ENCODE data around the gene IL12RB1.
"Not testable (repeated sequence)": the region's sequence is repeated elsewhere in the genome, so short reads cannot be mapped to it uniquely, and the experiment has no call there.

IL12RB1 gene

DNA sequence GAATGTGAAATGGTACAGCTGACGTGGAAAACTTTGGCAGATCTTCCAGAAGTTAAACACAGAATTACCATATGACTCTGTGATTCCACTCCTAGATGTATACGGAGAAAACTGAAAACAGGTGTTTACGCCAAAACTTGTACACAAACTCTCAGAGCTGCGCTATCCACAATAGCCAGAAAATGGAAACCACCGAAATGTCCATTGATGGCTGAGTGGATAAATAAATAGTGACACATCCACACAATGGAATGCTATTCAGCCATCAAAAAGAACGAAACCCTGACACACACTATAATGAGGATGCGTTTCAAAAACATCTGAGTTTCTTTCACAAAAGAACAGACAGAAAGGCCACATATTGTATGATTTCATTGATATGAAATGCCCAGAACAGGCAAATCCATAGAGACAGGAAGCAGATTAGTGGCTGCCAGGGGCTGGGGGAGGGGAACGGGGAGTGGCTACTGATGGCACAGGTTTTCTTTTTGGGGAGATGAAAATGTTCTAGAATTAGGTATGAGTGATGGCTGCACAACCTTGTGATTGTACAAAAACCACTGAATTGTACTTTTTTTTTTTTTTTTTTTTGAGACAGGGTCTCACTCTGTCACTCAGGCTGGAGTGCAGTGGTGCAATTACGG lies 33.0 kb downstream of the IL12RB1 start:
- peaks cover 4% of the 10 kb centered on the region for H3K27me3 ChIP-seq (ENCODE audit: control insufficient read depth, insufficient read depth, low read length)
- no peaks in the 10 kb centered on the region for H3K36me3 ChIP-seq (ENCODE audit: control insufficient read depth, insufficient read depth, low read length)
- no peak overlapping the region for H3K9ac ChIP-seq (ENCODE audit: low read length)
- H3K4me3 ChIP-seq (ENCODE audit: low read length) = no peak overlapping the region
- H3K4me1 ChIP-seq (ENCODE audit: control insufficient read depth, insufficient read depth, low read length) = peaks cover 29% of the 10 kb centered on the region
- H3K9me3 ChIP-seq (ENCODE audit: control insufficient read depth, low read length) = no peaks in the 10 kb centered on the region

DNA sequence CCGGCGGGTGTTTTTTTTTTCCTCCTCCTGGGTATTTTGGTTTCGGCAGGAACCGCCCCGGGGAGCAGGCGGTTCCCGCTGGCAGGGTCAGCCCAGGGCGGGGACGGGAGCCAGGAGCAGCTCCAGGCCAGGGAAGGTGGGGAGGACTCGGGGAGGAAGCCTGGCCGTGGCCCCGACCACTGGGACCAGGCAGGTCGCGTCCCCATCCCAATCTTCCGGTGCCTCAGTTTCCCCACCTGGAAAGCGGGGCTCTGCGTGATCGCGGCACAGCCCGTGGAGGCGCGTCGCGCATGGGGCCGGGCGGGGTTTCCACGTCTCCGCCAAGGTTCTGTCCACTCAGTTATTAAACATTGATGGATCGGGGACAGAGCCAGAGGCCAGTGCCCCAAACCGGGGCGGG lies 34.8 kb downstream of the IL12RB1 start:
- no peak overlapping the region for H3K4me3 ChIP-seq (ENCODE audit: low read length)
- H3K9me3 ChIP-seq (ENCODE audit: control insufficient read depth, low read length) = no peaks in the 10 kb centered on the region
- no peaks in the 10 kb centered on the region for H3K36me3 ChIP-seq (ENCODE audit: control insufficient read depth, insufficient read depth, low read length)
- peaks cover 23% of the 10 kb centered on the region for H3K4me1 ChIP-seq (ENCODE audit: control insufficient read depth, insufficient read depth, low read length)
- peak overlapping the region; percentile 15 for H3K9ac ChIP-seq (ENCODE audit: low read length)
- H3K27me3 ChIP-seq (ENCODE audit: control insufficient read depth, insufficient read depth, low read length) = peaks cover 4% of the 10 kb centered on the region

DNA sequence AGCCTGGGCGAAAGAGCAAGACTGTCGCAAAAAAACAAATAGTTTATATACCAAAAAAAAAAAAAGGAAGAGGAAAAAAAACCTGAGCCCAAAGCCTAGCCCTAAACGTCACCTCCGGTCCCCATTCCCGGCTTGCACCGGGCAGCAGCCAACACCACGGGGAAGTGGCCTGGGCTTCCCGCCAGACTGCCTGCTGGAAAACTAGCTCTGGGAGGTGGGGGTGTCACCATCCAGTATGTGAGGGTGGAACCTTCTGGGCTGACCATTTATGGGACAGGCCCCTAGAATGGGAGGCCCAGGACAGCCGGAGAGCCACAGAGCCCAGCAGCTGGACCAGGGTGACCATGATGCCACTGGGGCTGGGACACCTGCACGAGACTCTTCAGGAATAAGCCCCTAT lies 37.3 kb downstream of the IL12RB1 start:
- no peak overlapping the region for H3K9ac ChIP-seq (ENCODE audit: low read length)

DNA sequence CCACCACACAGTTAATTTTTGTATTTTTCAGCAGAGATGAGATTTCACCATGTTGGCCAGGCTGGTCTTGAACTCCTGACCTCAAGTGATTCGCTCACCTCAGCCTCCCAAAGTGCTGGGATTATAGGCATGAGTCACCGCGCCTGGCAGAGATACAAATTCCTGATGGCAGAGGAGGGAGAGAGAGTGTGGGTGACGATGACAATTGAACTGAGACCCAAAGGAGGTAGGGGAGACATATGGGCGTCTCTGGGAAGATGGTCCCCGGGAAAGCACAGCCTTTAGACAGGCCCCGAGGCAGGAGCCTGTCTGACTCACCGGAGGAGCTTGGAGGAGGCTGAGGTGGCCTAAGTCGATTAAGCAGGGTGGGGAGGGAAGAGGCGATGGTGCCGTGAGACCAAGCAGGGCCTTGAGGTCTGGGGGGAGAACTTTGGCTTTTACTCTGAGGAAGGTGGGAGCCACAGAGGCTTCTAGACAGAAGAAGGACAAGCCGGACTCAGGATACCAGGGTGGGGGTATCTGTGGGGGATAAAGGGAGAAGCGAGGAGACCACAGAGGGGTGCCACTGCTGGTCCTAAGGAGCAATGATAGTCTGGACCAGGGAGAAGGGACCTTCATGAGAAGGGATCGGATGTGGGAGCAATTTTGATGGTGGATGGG lies 40.5 kb downstream of the IL12RB1 start:
- Histone ChIP-seq H3K36me3 (ENCODE audit: control insufficient read depth, insufficient read depth, low read length) (no peaks in the 10 kb centered on the region), H3K9ac (ENCODE audit: low read length) (no peak overlapping the region), H3K9me3 (ENCODE audit: control insufficient read depth, low read length) (no peaks in the 10 kb centered on the region), H3K27me3 (ENCODE audit: control insufficient read depth, insufficient read depth, low read length) (no peaks in the 10 kb centered on the region), H3K4me1 (ENCODE audit: control insufficient read depth, insufficient read depth, low read length) (peaks cover 25% of the 10 kb centered on the region), H3K4me3 (ENCODE audit: low read length) (no peak overlapping the region)

More for the DNA sequence above, 37.3 kb downstream of the IL12RB1 start:
- Histone ChIP-seq H3K4me3 (ENCODE audit: low read length) (no peak overlapping the region), H3K9me3 (ENCODE audit: control insufficient read depth, low read length) (no peaks in the 10 kb centered on the region), H3K36me3 (ENCODE audit: control insufficient read depth, insufficient read depth, low read length) (no peaks in the 10 kb centered on the region), H3K27me3 (ENCODE audit: control insufficient read depth, insufficient read depth, low read length) (peaks cover 4% of the 10 kb centered on the region), H3K4me1 (ENCODE audit: control insufficient read depth, insufficient read depth, low read length) (peaks cover 34% of the 10 kb centered on the region)

DNA sequence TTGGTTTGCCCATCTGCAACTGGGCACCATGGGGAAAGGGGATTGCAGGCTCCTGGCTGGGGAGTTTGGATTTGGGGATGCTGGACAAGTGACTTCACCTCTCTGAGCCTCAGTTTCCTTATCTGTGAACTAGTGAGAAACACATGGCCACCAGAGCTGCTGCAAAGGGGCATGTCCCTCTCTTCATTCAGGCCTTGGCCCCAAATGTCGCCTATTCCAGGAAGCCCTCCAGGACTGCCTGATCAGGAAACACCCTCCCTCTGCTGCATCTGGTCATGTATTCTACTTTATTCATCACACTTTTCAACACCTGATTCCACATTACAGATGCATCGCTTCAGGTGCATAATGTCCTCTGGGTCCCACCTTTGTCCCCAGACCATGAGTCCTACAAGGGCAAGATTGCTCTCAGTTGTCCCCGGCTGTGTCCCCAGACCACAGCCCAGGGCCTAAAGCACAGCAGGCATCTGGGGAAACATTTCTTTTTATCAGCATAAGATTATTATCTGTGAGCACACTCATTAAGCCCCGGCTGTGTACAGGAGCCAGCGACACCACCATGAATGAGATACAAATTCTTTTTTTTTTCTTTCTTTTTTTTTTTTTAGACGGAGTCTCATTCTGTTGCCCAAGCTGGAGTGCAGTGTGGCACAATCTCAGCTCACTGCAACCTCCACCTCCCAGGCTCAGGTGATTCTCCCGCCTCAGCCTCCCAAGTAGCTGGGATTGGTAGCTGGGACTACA lies 41.3 kb downstream of the IL12RB1 start:
- Histone ChIP-seq H3K27me3 (ENCODE audit: control insufficient read depth, insufficient read depth, low read length) (no peaks in the 10 kb centered on the region), H3K9me3 (ENCODE audit: control insufficient read depth, low read length) (no peaks in the 10 kb centered on the region), H3K36me3 (ENCODE audit: control insufficient read depth, insufficient read depth, low read length) (no peaks in the 10 kb centered on the region), H3K4me3 (ENCODE audit: low read length) (no peak overlapping the region), H3K9ac (ENCODE audit: low read length) (peak overlapping the region; percentile 60), H3K4me1 (ENCODE audit: control insufficient read depth, insufficient read depth, low read length) (peaks cover 24% of the 10 kb centered on the region)

DNA sequence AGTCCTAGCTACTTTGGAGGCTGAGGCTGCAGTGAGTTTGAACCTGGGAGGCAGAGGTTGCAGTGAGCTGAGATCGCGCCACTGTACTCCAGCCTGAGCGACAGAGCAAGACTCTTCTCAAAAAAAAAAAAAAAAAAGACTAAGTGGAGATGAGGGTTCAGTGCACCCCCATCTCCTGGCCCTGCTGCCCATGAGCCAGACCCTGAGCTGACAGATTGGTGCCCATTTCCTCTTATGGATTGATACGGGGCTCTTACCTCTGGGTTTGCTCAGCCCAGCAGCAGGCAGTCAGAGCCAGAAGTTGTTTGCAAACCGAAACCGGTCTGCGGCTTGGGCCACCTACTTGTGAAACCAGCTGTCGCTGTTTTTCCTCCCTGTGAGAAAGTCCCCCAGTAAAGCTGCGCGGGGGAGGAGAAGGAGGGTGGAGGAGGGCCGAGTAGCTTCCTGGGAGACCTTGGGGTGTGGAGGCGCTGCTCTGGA lies 41.9 kb downstream of the IL12RB1 start:
- H3K9ac ChIP-seq (ENCODE audit: low read length) = peak overlapping the region; percentile 60

DNA sequence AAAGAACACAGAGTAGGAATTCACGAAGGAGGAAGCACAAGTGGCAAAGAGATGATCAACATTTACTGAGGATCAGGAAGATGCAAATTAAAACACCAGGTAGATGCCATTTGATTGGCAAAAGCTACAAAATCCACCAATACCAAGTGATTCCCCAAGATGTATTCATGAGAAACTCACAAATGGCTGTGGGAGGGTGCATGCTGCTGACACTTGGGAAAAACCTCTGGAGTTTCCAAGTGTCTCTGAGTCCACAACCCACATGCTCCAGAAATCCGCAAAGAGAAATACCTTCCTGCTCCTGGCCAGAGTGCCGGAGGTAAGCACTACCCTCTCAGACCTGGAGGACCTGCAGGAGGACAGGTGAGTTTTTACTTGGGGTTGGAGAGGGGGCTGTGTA lies 43.1 kb downstream of the IL12RB1 start:
- H3K4me1 ChIP-seq (ENCODE audit: control insufficient read depth, insufficient read depth, low read length) = peaks cover 15% of the 10 kb centered on the region
- H3K36me3 ChIP-seq (ENCODE audit: control insufficient read depth, insufficient read depth, low read length) = no peaks in the 10 kb centered on the region
- no peaks in the 10 kb centered on the region for H3K27me3 ChIP-seq (ENCODE audit: control insufficient read depth, insufficient read depth, low read length)
- no peak overlapping the region for H3K9ac ChIP-seq (ENCODE audit: low read length)
- no peaks in the 10 kb centered on the region for H3K9me3 ChIP-seq (ENCODE audit: control insufficient read depth, low read length)
- H3K4me3 ChIP-seq (ENCODE audit: low read length) = no peak overlapping the region

More for the DNA sequence above, 41.9 kb downstream of the IL12RB1 start:
- Histone ChIP-seq H3K4me3 (ENCODE audit: low read length) (no peak overlapping the region), H3K36me3 (ENCODE audit: control insufficient read depth, insufficient read depth, low read length) (no peaks in the 10 kb centered on the region), H3K4me1 (ENCODE audit: control insufficient read depth, insufficient read depth, low read length) (peaks cover 24% of the 10 kb centered on the region), H3K27me3 (ENCODE audit: control insufficient read depth, insufficient read depth, low read length) (no peaks in the 10 kb centered on the region), H3K9me3 (ENCODE audit: control insufficient read depth, low read length) (no peaks in the 10 kb centered on the region)

DNA sequence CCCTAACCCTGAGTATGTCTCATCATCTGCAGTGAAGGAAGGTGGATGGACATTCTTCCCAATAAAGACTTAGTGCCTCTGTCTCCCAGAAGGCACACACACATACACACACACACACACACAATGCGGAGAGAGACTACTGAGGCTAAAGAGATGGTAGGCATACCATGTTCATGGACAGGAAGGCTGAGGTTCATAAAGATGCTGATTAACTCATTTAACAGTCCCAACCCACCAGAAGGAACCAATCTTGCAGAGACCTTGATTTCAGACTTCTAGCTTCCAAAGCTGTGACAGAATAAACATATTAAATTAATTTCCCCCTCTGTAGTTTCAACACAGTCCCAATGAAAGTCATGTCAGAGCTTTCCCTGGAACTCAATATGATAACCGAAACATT lies 45.7 kb downstream of the IL12RB1 start:
- no peaks in the 10 kb centered on the region for H3K9me3 ChIP-seq (ENCODE audit: control insufficient read depth, low read length)
- no peaks in the 10 kb centered on the region for H3K27me3 ChIP-seq (ENCODE audit: control insufficient read depth, insufficient read depth, low read length)
- peaks cover 10% of the 10 kb centered on the region for H3K4me1 ChIP-seq (ENCODE audit: control insufficient read depth, insufficient read depth, low read length)
- no peaks in the 10 kb centered on the region for H3K36me3 ChIP-seq (ENCODE audit: control insufficient read depth, insufficient read depth, low read length)
- H3K4me3 ChIP-seq (ENCODE audit: low read length) = no peak overlapping the region
- no peak overlapping the region for H3K9ac ChIP-seq (ENCODE audit: low read length)

DNA sequence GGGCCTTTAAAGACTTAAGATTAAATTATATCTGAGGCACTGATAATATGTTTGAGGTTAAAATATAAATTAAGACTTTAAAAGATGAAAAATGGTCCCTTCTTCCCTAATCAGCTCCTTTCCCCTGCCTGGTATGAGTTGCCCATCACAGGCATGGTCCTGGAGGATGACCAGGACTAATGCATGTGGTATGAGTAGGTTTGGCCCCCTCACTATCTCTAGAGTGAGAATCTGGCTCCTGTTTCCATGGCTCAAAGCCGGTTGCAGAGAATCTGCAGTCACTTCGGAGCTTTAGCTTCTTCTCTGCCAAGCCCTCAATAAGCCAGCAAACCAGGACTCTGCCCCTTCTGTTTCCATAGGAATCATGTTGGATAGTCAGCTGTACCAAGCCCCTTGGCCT lies 54.6 kb downstream of the IL12RB1 start:
- not testable (repeated sequence) for H3K36me3 ChIP-seq (ENCODE audit: control insufficient read depth, insufficient read depth, low read length); H3K9me3 ChIP-seq (ENCODE audit: control insufficient read depth, low read length); H3K4me3 ChIP-seq (ENCODE audit: low read length); H3K4me1 ChIP-seq (ENCODE audit: control insufficient read depth, insufficient read depth, low read length); H3K9ac ChIP-seq (ENCODE audit: low read length); H3K27me3 ChIP-seq (ENCODE audit: control insufficient read depth, insufficient read depth, low read length)

DNA sequence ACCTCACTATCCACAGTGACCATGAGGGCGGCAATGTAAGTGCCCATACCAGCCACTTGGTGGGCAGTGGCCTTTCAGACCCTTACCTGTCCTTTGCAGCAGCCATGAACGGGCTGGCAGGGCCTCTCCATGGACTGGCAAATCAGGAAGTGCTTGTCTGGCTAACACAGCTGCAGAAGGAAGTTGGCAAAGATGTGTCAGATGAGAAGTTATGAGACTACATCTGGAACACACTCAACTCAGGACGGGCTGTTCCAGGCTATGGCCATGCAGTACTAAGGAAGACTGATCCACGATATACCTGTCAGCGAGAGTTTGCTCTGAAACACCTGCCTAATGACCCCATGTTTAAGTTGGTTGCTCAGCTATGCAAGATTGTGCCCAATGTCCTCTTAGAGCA lies 55.3 kb downstream of the IL12RB1 start:
- not testable (repeated sequence) for H3K4me1 ChIP-seq (ENCODE audit: control insufficient read depth, insufficient read depth, low read length); H3K36me3 ChIP-seq (ENCODE audit: control insufficient read depth, insufficient read depth, low read length); H3K9ac ChIP-seq (ENCODE audit: low read length); H3K9me3 ChIP-seq (ENCODE audit: control insufficient read depth, low read length); H3K27me3 ChIP-seq (ENCODE audit: control insufficient read depth, insufficient read depth, low read length); H3K4me3 ChIP-seq (ENCODE audit: low read length)

DNA sequence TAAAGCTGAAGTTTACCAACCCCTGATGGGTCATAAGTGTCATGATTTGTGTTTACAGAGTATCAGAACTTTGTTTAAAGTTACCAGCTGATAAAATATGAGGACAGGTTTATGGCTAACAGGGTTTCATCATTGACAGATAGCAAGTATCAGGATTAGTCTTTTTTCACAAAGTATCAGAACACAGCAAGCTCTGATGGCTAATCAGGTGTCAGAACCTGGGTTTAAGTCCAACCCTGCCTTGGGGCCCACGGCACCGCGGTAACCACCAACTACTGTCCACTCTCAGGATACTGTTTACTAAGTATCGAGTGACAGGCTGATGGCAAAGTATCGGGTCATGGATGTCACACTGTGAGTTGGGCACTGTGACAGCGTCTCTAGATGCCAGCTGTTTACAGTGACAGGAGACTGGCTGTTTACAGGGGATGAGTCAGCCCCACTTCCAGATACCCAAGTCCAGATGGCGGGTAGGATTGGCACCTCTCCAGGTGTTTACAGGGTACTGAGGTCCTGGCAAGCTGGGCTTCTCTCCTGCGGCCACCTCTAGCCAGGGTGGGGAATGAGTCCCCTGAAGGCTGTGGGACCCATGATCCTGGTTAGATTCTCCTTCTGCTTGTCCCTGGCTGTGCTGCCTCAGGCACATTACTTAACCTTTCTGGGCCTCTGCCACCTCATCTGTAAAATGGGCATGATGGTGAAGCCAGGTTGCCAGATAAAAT lies 57.0 kb downstream of the IL12RB1 start:
- no peaks in the 10 kb centered on the region for H3K36me3 ChIP-seq (ENCODE audit: control insufficient read depth, insufficient read depth, low read length)
- peaks cover 9% of the 10 kb centered on the region for H3K4me1 ChIP-seq (ENCODE audit: control insufficient read depth, insufficient read depth, low read length)
- H3K9ac ChIP-seq (ENCODE audit: low read length) = no peak overlapping the region
- no peaks in the 10 kb centered on the region for H3K27me3 ChIP-seq (ENCODE audit: control insufficient read depth, insufficient read depth, low read length)
- H3K9me3 ChIP-seq (ENCODE audit: control insufficient read depth, low read length) = no peaks in the 10 kb centered on the region
- no peak overlapping the region for H3K4me3 ChIP-seq (ENCODE audit: low read length)

DNA sequence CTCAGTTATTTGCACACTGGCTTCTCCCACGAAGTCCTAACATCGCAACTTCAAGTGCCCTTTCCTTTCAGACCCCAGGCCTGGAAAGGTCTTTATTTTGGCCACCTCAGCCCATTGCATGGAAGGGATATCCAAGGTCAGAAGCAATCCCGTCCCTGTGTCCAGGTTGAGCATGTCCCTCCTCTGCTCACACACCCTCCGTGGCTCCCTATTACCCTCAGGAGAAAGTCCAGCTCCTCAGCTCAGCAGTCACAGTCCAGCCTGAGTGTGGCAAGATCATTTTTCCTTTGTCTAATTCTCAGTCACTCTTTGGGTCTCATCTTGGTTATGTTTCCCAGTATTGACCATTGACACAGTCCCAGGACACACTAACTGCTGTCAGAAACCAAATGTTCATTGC lies 59.6 kb downstream of the IL12RB1 start:
- H3K36me3 ChIP-seq (ENCODE audit: control insufficient read depth, insufficient read depth, low read length) = no peaks in the 10 kb centered on the region
- peaks cover 19% of the 10 kb centered on the region for H3K4me1 ChIP-seq (ENCODE audit: control insufficient read depth, insufficient read depth, low read length)
- no peaks in the 10 kb centered on the region for H3K27me3 ChIP-seq (ENCODE audit: control insufficient read depth, insufficient read depth, low read length)
- H3K4me3 ChIP-seq (ENCODE audit: low read length) = no peak overlapping the region
- no peak overlapping the region for H3K9ac ChIP-seq (ENCODE audit: low read length)
- no peaks in the 10 kb centered on the region for H3K9me3 ChIP-seq (ENCODE audit: control insufficient read depth, low read length)
